Measurements from ENCODE around the gene FRMD4B. TPM values are rescaled to one million over a fixed set of nuclear protein-coding genes. Genes with fewer than 3 reads are reported as not detected.

Gene FRMD4B
- total RNA-seq, 2 donors from 2014 or later: 2.1 to 2.2 TPM

- no peaks in the 10 kb centered on the region for H3K4me1 Mint-ChIP-seq
- H3K27ac Mint-ChIP-seq: no peak overlapping the region
- H3K9ac ChIP-seq (ENCODE audit: extremely low read depth, low read length, poor library complexity, severe bottlenecking): no peak overlapping the region
- DNase-seq: no peak
- no peaks in the 10 kb centered on the region for H3K27me3 Mint-ChIP-seq (ENCODE audit: insufficient read depth)
- H3K9me3 ChIP-seq (ENCODE audit: control insufficient read depth, low read length): no peaks in the 10 kb centered on the region
- H3K36me3 Mint-ChIP-seq (ENCODE audit: low read depth): no peaks in the 10 kb centered on the region
- TF ChIP-seq, protein P1, sequence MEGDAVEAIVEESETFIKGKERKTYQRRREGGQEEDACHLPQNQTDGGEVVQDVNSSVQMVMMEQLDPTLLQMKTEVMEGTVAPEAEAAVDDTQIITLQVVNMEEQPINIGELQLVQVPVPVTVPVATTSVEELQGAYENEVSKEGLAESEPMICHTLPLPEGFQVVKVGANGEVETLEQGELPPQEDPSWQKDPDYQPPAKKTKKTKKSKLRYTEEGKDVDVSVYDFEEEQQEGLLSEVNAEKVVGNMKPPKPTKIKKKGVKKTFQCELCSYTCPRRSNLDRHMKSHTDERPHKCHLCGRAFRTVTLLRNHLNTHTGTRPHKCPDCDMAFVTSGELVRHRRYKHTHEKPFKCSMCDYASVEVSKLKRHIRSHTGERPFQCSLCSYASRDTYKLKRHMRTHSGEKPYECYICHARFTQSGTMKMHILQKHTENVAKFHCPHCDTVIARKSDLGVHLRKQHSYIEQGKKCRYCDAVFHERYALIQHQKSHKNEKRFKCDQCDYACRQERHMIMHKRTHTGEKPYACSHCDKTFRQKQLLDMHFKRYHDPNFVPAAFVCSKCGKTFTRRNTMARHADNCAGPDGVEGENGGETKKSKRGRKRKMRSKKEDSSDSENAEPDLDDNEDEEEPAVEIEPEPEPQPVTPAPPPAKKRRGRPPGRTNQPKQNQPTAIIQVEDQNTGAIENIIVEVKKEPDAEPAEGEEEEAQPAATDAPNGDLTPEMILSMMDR (conservative IDR thresholded peaks at IDR 0.05): no peak
- 90 to 97% methylated on average over 2 of the region's 2 CpGs for WGBS, 2 experiments (ENCODE audit: insufficient coverage in 1 of 2, insufficient read length in 1 of 2)
- H3K4me1 ChIP-seq (ENCODE audit: control insufficient read depth, insufficient read depth, low read length): no peaks in the 10 kb centered on the region
- no peak overlapping the region for H3K27ac ChIP-seq (ENCODE audit: low read depth, low read length)
- no peaks in the 10 kb centered on the region for H3K27me3 ChIP-seq (ENCODE audit: control insufficient read depth, insufficient read depth, low read length, poor library complexity, severe bottlenecking)
- H3K36me3 ChIP-seq (ENCODE audit: control insufficient read depth, insufficient read depth, low read length): no peaks in the 10 kb centered on the region
- no peak overlapping the region for H3K4me3 ChIP-seq (ENCODE audit: low read length)
- H3K4me3 Mint-ChIP-seq: no peak overlapping the region
- no peaks in the 10 kb centered on the region for H3K9me3 Mint-ChIP-seq
Observed at GRCh38 chr3:69126999-69127398, 258.9 kb downstream of the FRMD4B start.

DNA sequence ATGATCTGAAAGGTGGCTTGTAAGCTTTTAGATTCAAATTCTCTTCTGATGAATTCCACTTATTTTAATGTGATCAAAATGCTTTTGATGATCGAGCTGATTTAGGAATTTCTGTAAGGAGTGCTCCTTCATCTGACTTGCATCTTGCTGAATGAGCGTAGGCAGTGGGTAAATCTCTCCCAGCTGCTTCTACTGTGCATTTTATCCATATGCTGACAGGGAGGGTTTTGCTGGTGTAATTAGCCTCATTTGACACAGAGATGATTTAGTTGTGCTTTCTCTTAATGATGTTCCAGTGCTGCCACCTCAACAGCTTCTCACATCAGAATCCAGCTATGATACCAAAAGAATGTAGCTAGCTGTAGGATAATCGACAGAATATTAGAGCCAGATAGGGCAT, 259.7 kb downstream of the FRMD4B start:
- Mint-ChIP-seq H3K27ac (no peak overlapping the region), H3K9me3 (no peaks in the 10 kb centered on the region), H3K4me1 (no peaks in the 10 kb centered on the region), H3K27me3 (ENCODE audit: insufficient read depth) (no peaks in the 10 kb centered on the region), H3K36me3 (ENCODE audit: low read depth) (no peaks in the 10 kb centered on the region), H3K4me3 (no peak overlapping the region)
- Histone ChIP-seq H3K4me1 (ENCODE audit: control insufficient read depth, insufficient read depth, low read length) (no peaks in the 10 kb centered on the region), H3K9ac (ENCODE audit: extremely low read depth, low read length, poor library complexity, severe bottlenecking) (no peak overlapping the region), H3K9me3 (ENCODE audit: control insufficient read depth, low read length) (no peaks in the 10 kb centered on the region), H3K4me3 (ENCODE audit: low read length) (no peak overlapping the region), H3K27me3 (ENCODE audit: control insufficient read depth, insufficient read depth, low read length, poor library complexity, severe bottlenecking) (no peaks in the 10 kb centered on the region), H3K27ac (ENCODE audit: low read depth, low read length) (no peak overlapping the region), H3K36me3 (ENCODE audit: control insufficient read depth, insufficient read depth, low read length) (no peaks in the 10 kb centered on the region)
- TF ChIP-seq, protein P1 (conservative IDR thresholded peaks at IDR 0.05): no peak
- DNase-seq: no peak
- WGBS, 2 experiments (ENCODE audit: insufficient coverage in 1 of 2, insufficient read length in 1 of 2): 80 to 91% methylated on average over 1 to 3 of the region's 3 CpGs

DNA sequence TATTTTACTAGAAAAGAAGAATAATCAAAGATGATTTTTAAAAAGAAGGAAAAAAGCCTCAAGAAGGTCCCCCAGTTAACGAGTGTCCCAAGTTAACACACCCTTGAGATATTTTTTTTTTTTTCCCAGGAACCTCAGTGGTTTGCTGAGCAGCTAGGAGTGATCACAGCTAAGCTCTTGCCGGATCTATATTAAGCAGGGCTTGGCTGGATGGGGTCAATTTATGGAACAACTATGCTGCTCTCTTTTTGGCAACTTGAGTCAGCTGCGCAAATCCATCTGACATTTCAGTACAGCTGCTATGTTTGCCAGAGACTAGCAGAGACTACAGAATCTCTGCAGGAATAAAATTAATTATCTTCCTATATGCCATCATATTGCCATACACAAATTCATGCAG, 263.5 kb downstream of the FRMD4B start, which contains the start of gene LMOD3:
LMOD3 (minus strand) TSS at position 193 of the 400 bp plus-strand sequence. CDS start 209 bp downstream, outside the sequence.
- DNase-seq: no peak
- no peaks in the 10 kb centered on the region for H3K27me3 ChIP-seq (ENCODE audit: control insufficient read depth, insufficient read depth, low read length, poor library complexity, severe bottlenecking)
- no peak within 1 kb of the TSS for H3K9ac ChIP-seq (ENCODE audit: extremely low read depth, low read length, poor library complexity, severe bottlenecking)
- no peak within 1 kb of the TSS for H3K27ac ChIP-seq (ENCODE audit: low read depth, low read length)
- H3K4me1 Mint-ChIP-seq: no peaks in the 10 kb centered on the region
- no peak within 1 kb of the TSS for H3K4me3 Mint-ChIP-seq
- no peaks in the 10 kb centered on the region for H3K36me3 Mint-ChIP-seq (ENCODE audit: low read depth)
- TF ChIP-seq, protein P1 (conservative IDR thresholded peaks at IDR 0.05): no peak
- H3K4me1 ChIP-seq (ENCODE audit: control insufficient read depth, insufficient read depth, low read length): no peaks in the 10 kb centered on the region
- H3K36me3 ChIP-seq (ENCODE audit: control insufficient read depth, insufficient read depth, low read length): no peaks in the 10 kb centered on the region
- H3K9me3 Mint-ChIP-seq: no peaks in the 10 kb centered on the region
- no peak within 1 kb of the TSS for H3K27ac Mint-ChIP-seq
- H3K27me3 Mint-ChIP-seq (ENCODE audit: insufficient read depth): no peaks in the 10 kb centered on the region
- no peak within 1 kb of the TSS for H3K4me3 ChIP-seq (ENCODE audit: low read length)
- no peaks in the 10 kb centered on the region for H3K9me3 ChIP-seq (ENCODE audit: control insufficient read depth, low read length)
- WGBS, 2 experiments (ENCODE audit: insufficient coverage in 1 of 2, insufficient read length in 1 of 2): 83 to 94% methylated on average over 2 to 3 of the region's 3 CpGs

All from endodermal cell (in vitro differentiated cells).